HG03558 (cell line): ENCODE measurements around the gene PCDHGA8.
"Not testable (repeated sequence)": the region's sequence is repeated elsewhere in the genome, so short reads cannot be mapped to it uniquely, and the experiment has no call there.

Source experiments
- ATAC-seq: cut with Tn5 transposase; IDR thresholded peaks from one replicate; pipeline ENCODE4 v1.9.1; 2021; ENCODE audit warnings: moderate number of reproducible peaks; ENCODE audit not compliant: unreplicated experiment; ENCODE audit errors: extremely low read depth

The PCDHGA8 gene

GRCh38 chr5:141398608-141399007 is 6.2 kb downstream of the PCDHGA8 start:
- no peak for ATAC-seq

- no peak for ATAC-seq
These were observed 7.3 kb downstream of the PCDHGA8 start for GRCh38 chr5:141399555-141400258.

GRCh38 chr5:141402553-141403243 is 10.3 kb downstream of the PCDHGA8 start, which contains the start of gene PCDHGA9:
PCDHGA9 (plus strand) TSS chr5:141402778; CDS start chr5:141402953, 175 bp downstream.
- no peak for ATAC-seq

- ATAC-seq: no peak
These were observed 11.0 kb downstream of the PCDHGA8 start for GRCh38 chr5:141403387-141403786.

- not testable (repeated sequence) for ATAC-seq
These were observed 15.5 kb downstream of the PCDHGA8 start, which contains the start of gene PCDHGB6 for GRCh38 chr5:141407790-141408505. PCDHGB6 (plus strand) TSS chr5:141408021; CDS start chr5:141408203, 182 bp downstream.

GRCh38 chr5:141409598-141410306 is 17.3 kb downstream of the PCDHGA8 start:
- no peak for ATAC-seq

GRCh38 chr5:141411575-141411974 is 19.1 kb downstream of the PCDHGA8 start:
- no peak for ATAC-seq

- peak; percentile 62 for ATAC-seq
These were observed 20.6 kb downstream of the PCDHGA8 start, which contains the start of gene PCDHGA10 for GRCh38 chr5:141412854-141413539. PCDHGA10 (plus strand) TSS chr5:141412987; CDS start chr5:141413176, 189 bp downstream.

- no peak for ATAC-seq
These were observed 21.2 kb downstream of the PCDHGA8 start for GRCh38 chr5:141413540-141414069.

- ATAC-seq: not testable (repeated sequence)
These were observed 22.3 kb downstream of the PCDHGA8 start for GRCh38 chr5:141414548-141415274.

GRCh38 chr5:141415275-141415618 is 22.8 kb downstream of the PCDHGA8 start:
- not testable (repeated sequence) for ATAC-seq

- peak; percentile 39 for ATAC-seq
These were observed 25.2 kb downstream of the PCDHGA8 start, which contains the start of gene PCDHGB7 for GRCh38 chr5:141417494-141418172. PCDHGB7 (plus strand) TSS chr5:141417677; CDS start chr5:141417860, 183 bp downstream.

- no peak for ATAC-seq
These were observed 26.8 kb downstream of the PCDHGA8 start for GRCh38 chr5:141419074-141419880.

- no peak for ATAC-seq
These were observed 28.5 kb downstream of the PCDHGA8 start, which contains the start of gene PCDHGA11 for GRCh38 chr5:141420855-141421488. PCDHGA11 (plus strand) TSS chr5:141421051; CDS start chr5:141421228, 177 bp downstream.

- ATAC-seq: no peak
These were observed 29.0 kb downstream of the PCDHGA8 start for GRCh38 chr5:141421489-141421855.

GRCh38 chr5:141422742-141423291 is 30.4 kb downstream of the PCDHGA8 start:
- no peak for ATAC-seq
